GM19099 (cell line): Measurements from ENCODE around the gene CPLX1.

Experiments used
- POLR2A ChIP-seq: IDR thresholded peaks from 3 replicates; pipeline ENCODE4 v1.6.1; 2011; ENCODE audit warnings: low read depth; ENCODE audit not compliant: insufficient read length; ENCODE audit errors: extremely low read depth

CPLX1 gene

GRCh38 chr4:860561-860960 is 34.6 kb upstream of the CPLX1 start:
- TF ChIP-seq POLR2A = no peak

- no peak for TF ChIP-seq POLR2A
Measured at GRCh38 chr4:859496-859895, 33.6 kb upstream of the CPLX1 start.

GRCh38 chr4:858831-859451 is 33.0 kb upstream of the CPLX1 start:
- no peak for TF ChIP-seq POLR2A

- no peak for TF ChIP-seq POLR2A
Measured at GRCh38 chr4:858041-858481, 32.1 kb upstream of the CPLX1 start.

GRCh38 chr4:857461-857860 is 31.5 kb upstream of the CPLX1 start:
- TF ChIP-seq POLR2A = no peak

- no peak for TF ChIP-seq POLR2A
Measured at GRCh38 chr4:856225-856901, 30.4 kb upstream of the CPLX1 start.

GRCh38 chr4:855880-856224 is 29.9 kb upstream of the CPLX1 start:
- TF ChIP-seq POLR2A = no peak

GRCh38 chr4:854356-854755 is 28.4 kb upstream of the CPLX1 start:
- no peak for TF ChIP-seq POLR2A

- no peak for TF ChIP-seq POLR2A
Measured at GRCh38 chr4:853416-853781, 27.5 kb upstream of the CPLX1 start.

- no peak for TF ChIP-seq POLR2A
Measured at GRCh38 chr4:851701-852430, 25.9 kb upstream of the CPLX1 start.

- TF ChIP-seq POLR2A = no peak
Measured at GRCh38 chr4:850323-850945, 24.5 kb upstream of the CPLX1 start.

GRCh38 chr4:849478-850175 is 23.7 kb upstream of the CPLX1 start:
- no peak for TF ChIP-seq POLR2A

GRCh38 chr4:848803-849477 is 23.0 kb upstream of the CPLX1 start:
- no peak for TF ChIP-seq POLR2A

GRCh38 chr4:848307-848691 is 22.4 kb upstream of the CPLX1 start:
- no peak for TF ChIP-seq POLR2A

- TF ChIP-seq POLR2A = no peak
Measured at GRCh38 chr4:845836-846251, 19.9 kb upstream of the CPLX1 start.
